Memory B cell (primary cell): ENCODE data around the gene ZFAND5.

Experiments
- ATAC-seq: fragments of 150-1000 bp; cut with Tn5 transposase; 2 replicates; pipeline ENCODE4 v1.10.0; 2021; ENCODE audit warnings: low read depth, mild to moderate bottlenecking, moderate library complexity
- DNase-seq, 2 donors: peaks; one replicate each; pipeline ENCODE4 v3.0.0; 2022; ENCODE audit warnings: low spot score in 2 of 2
- H3K27ac Mint-ChIP-seq: one replicate; pipeline ENCODE4 v1.8.0; 2022; ENCODE audit warnings: mild to moderate bottlenecking, moderate library complexity, mixed read lengths
- H3K27me3 Mint-ChIP-seq: one replicate; pipeline ENCODE4 v1.8.0; 2022; ENCODE audit warnings: mixed read lengths
- H3K36me3 Mint-ChIP-seq: one replicate; pipeline ENCODE4 v1.8.0; 2022; ENCODE audit warnings: mild to moderate bottlenecking, mixed read lengths
- H3K4me1 Mint-ChIP-seq: one replicate; pipeline ENCODE4 v1.8.0; 2022; ENCODE audit warnings: mixed read lengths
- H3K4me3 Mint-ChIP-seq: one replicate; pipeline ENCODE4 v1.8.0; 2022; ENCODE audit warnings: mild to moderate bottlenecking, moderate library complexity, mixed read lengths
- H3K9me3 Mint-ChIP-seq: one replicate; pipeline ENCODE4 v1.8.0; 2022; ENCODE audit warnings: mixed read lengths

ZFAND5 gene

DNA sequence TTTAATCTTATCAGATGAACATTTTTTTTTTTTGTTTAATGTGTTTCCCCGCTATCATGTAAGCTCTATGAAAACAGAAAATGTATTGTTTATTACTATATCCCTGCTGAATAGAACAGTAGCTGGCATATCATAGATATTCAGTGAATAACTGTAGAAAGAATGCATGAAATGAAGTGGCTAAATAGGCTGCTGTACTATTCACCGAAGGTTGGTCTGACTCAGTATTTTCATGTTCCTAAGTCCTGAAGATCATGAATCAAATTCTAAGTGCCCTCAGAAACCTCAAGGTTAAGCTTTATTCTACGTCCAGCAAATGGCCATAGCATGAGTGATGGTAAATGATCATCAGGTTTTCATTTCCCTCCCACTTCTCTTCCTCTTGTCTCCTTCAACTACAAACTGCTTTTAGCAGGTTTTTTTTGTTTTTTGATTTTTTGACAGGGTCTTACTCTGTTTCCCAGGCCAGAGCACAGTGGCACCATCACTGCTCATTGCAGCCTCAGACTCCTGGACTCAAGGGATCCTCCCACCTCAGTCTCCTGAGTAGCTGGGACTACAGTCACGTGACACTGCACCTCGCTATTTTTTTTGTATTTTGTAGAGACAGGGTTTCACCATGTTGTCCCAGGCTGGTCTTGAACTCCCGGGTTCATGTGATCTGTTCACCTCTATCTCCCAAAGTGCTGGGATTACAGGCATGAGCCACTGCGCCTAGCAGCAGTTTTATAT, 19.1 kb upstream of the ZFAND5 start:
- ATAC-seq = no peak

DNA sequence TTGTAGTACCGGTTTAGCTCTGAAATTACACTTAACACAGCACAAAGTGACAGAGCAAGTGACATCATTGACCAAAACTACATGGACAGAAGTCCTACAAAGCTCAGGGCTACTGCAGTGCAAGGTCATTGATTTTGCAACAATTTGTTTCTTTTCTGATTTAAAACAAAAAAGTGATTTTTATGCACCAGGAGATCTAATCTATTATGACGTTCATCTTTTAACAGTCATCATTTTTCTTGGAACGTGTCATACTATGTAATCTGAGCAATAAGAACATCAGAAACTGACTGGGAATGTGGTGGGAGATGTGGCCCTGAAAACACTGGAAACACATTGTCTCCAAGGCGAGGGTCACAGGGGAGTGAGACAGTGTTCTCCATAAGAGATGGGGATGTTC, 17.4 kb upstream of the ZFAND5 start:
- Mint-ChIP-seq H3K27me3 (peaks cover 3% of the 10 kb centered on the region), H3K36me3 (peaks cover 4% of the 10 kb centered on the region), H3K4me3 (no peak overlapping the region), H3K27ac (no peak overlapping the region), H3K4me1 (peaks cover 4% of the 10 kb centered on the region), H3K9me3 (no peaks in the 10 kb centered on the region)
- ATAC-seq = no peak
- no peak for DNase-seq

More for the DNA sequence above, 19.1 kb upstream of the ZFAND5 start:
- H3K36me3 Mint-ChIP-seq = peaks cover 4% of the 10 kb centered on the region
- DNase-seq = no peak
- H3K9me3 Mint-ChIP-seq = no peaks in the 10 kb centered on the region
- H3K4me3 Mint-ChIP-seq = no peak overlapping the region
- no peak overlapping the region for H3K27ac Mint-ChIP-seq
- peaks cover 3% of the 10 kb centered on the region for H3K27me3 Mint-ChIP-seq
- peaks cover 4% of the 10 kb centered on the region for H3K4me1 Mint-ChIP-seq

DNA sequence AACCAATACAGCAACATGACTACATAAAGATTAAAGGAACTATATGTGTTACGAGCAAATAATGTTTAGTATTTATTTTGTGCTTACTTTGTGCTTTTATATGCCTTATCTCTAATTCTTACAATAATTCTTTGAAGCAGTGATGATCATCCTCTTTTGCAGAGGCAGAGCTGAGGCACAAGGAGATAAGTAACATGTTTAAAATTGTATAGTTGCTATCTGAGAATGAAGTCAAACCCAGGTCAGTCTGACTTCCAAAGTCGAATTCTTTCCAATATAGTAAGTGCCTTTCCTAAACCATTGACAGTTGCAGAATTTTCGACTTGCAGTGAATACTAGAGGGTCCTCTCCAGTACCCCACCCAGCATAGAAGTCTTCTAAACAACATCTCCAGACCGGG, 12.0 kb upstream of the ZFAND5 start:
- Mint-ChIP-seq H3K9me3 (no peaks in the 10 kb centered on the region), H3K27ac (no peak overlapping the region), H3K36me3 (peaks cover 4% of the 10 kb centered on the region), H3K4me1 (peaks cover 4% of the 10 kb centered on the region), H3K27me3 (peaks cover 3% of the 10 kb centered on the region), H3K4me3 (no peak overlapping the region)
- DNase-seq = no peak
- ATAC-seq = no peak

DNA sequence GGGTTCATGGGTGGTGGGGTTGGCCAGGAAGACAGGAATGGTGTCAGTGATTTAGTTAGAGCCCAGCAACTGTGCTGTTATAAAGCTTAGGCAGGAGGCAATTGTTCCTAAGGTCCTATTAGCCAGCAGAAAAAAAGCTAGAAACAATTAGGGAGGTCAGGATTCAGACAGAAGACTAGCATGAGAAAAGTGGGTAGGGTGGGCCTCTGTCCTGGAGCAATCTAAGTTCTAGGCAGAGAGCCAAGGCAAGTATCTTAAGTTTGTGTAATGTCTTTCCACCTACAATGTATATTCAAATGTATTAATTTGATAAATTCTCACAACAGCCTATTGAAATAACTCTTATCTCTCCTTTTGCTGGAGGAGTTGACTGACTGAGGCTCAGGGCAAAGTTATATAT, 6.1 kb upstream of the ZFAND5 start:
- Mint-ChIP-seq H3K4me1 (no peaks in the 10 kb centered on the region), H3K9me3 (no peaks in the 10 kb centered on the region), H3K4me3 (no peak overlapping the region), H3K36me3 (no peaks in the 10 kb centered on the region), H3K27me3 (no peaks in the 10 kb centered on the region), H3K27ac (no peak overlapping the region)
- ATAC-seq (no peak), DNase-seq (no peak)

DNA sequence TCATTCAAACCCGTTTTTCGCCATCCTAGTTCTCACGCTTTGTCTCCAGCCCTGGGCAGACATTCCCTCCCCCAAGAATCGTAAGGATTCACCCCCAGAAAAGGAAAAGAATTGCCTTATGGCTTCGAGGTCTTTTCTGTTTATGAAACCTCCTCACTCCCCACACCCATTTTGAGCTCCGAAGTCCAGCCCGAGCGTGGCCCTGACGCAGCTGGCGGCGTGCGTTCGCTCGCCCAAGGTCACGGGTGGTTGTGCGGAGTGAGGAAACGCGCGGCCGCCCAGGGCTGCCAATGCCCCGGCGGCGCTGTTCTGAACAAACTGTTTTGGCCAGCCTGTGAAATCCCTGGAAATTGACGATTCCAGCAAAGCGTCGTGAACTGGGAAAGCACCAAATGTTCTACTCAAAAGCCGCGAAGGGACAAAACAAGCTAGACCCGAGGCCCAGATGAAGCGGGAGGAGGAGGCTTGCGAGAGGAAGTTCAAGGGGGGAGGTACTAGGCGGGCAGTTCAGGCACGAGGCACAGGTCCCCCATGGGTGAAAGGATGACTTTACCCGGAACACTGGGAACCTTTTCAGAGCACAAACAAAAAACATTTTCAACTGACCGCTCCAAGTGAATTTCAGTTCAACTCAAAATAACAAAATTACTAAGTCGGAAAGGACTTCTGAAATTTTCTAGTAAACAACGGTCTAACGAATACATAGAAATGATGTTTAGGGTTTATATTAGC, 683 bp upstream of the ZFAND5 start:
- H3K4me1 Mint-ChIP-seq = peaks cover 18% of the 10 kb centered on the region
- H3K27ac Mint-ChIP-seq = peak overlapping the region; percentile 98
- no peaks in the 10 kb centered on the region for H3K9me3 Mint-ChIP-seq
- H3K27me3 Mint-ChIP-seq = no peaks in the 10 kb centered on the region
- DNase-seq (peak; percentile 69 to 71), ATAC-seq (peak; percentile 46)
- peaks cover 1% of the 10 kb centered on the region for H3K36me3 Mint-ChIP-seq
- peak overlapping the region; percentile 97 for H3K4me3 Mint-ChIP-seq

DNA sequence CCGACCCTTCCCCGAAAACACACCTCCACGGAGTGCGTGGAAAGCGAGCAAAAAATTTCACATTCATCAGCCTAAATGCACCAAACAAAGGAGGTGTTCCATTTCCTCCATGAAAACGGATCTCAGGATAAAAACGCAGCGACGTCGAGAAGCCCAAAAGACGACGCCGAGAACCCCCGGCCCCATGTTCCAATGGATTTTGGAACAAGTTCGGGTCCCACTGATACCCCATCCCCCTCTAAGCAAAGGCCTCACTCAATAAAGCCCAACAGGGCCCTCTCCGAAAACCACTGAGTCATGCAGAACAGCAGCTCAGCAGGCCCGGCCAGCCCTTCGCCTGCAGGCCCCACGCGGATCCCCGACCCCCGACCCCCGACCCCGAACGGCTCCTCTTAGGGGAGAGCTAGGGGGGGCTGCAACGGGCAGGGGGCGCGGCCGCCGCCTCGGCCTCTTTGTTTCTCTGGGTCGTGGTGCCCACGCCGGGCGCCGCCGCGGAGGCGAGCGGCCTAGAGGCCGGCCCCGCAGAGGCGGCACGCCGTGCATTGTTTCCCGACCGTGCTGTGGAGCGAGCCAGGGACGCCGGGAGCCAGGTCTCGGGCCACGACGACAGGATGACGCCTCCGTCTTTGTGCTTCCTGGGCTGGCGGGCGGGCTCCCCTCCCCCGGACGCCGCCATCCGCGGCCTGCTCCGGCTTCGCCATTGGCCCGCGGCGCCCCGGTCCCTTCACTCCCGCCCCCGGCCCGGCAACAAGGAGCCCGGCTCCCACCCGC, 915 bp downstream of the ZFAND5 start:
- H3K4me1 Mint-ChIP-seq = peaks cover 21% of the 10 kb centered on the region
- peaks cover 6% of the 10 kb centered on the region for H3K36me3 Mint-ChIP-seq
- ATAC-seq = peak; percentile 44
- no peaks in the 10 kb centered on the region for H3K27me3 Mint-ChIP-seq
- H3K9me3 Mint-ChIP-seq = no peaks in the 10 kb centered on the region
- peak in 1 of 2 donors; percentile 60 for DNase-seq
- peak overlapping the region; percentile 88 for H3K4me3 Mint-ChIP-seq
- H3K27ac Mint-ChIP-seq = peak overlapping the region; percentile 98

DNA sequence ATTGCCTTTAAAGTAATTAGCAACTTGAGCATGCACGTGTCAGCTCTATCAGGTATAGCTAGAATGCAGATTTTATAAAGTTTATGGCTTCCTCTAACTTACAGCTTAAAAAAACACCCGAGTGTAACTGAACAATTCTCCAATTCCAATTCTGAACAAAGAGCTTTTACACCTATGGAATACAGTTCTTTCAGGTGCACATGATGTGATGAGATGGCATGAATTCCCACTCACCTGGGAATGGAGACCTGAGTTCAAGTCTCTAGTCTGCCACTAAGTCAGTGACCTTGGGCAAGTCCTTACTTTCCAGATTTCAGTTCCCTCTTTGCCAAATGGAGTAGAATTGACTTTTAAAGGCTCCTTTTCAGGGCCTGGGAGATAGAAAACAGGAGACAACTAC, 1.8 kb downstream of the ZFAND5 start:
- Mint-ChIP-seq H3K4me3 (peak overlapping the region; percentile 77), H3K27ac (peak overlapping the region; percentile 98), H3K36me3 (peaks cover 8% of the 10 kb centered on the region), H3K27me3 (no peaks in the 10 kb centered on the region), H3K9me3 (no peaks in the 10 kb centered on the region), H3K4me1 (peaks cover 23% of the 10 kb centered on the region)
- no peak for DNase-seq
- ATAC-seq = no peak

DNA sequence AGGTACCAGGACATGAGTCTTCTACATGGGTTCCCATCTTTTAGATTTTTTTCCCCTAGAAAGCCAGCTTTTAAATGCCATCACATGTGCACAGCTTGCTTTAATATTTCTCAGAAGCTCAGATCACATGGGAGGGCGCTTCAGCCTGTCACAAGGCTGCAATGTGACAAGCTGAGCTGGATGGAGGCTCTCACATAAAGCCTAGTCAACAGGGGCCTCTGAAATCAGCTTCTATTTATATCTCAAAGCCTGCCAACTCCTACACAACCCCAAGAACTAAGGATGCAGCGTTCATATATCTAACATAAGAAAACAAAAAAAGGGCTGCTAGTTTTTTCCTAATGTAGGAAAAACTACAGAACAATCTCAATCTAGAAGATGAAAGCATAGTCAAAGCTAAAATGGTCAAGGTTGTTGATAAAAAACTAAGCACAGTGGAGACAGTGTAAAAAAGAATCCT, 2.3 kb downstream of the ZFAND5 start:
- ATAC-seq (peak; percentile 6), DNase-seq (peak; percentile 11 to 22)
- peak overlapping the region; percentile 77 for H3K4me3 Mint-ChIP-seq
- peaks cover 11% of the 10 kb centered on the region for H3K36me3 Mint-ChIP-seq
- H3K27me3 Mint-ChIP-seq = no peaks in the 10 kb centered on the region
- H3K4me1 Mint-ChIP-seq = peaks cover 26% of the 10 kb centered on the region
- peak overlapping the region; percentile 98 for H3K27ac Mint-ChIP-seq
- no peaks in the 10 kb centered on the region for H3K9me3 Mint-ChIP-seq

DNA sequence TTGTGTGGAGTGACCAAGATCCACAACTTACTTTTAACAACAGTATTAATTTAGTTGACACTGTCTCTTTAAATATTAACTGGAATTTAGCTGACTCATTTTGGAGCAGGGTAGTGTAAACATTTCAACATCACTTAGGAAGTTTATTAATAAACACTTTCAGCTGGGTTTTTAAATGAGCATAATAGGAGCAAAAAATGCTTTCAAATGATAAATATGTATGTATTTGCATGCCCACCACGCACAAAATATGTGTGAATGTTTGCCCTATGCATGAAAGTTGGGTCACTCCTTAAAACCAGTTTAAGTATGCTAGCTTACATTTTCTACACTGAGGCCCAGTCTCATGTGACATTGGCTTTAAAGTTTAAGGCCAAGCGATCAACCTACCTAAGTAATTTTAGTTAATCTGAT, 2.9 kb downstream of the ZFAND5 start:
- no peaks in the 10 kb centered on the region for H3K9me3 Mint-ChIP-seq
- H3K4me1 Mint-ChIP-seq = peaks cover 32% of the 10 kb centered on the region
- ATAC-seq = no peak
- H3K36me3 Mint-ChIP-seq = peaks cover 14% of the 10 kb centered on the region
- H3K27ac Mint-ChIP-seq = peak overlapping the region; percentile 98
- peak overlapping the region; percentile 77 for H3K4me3 Mint-ChIP-seq
- H3K27me3 Mint-ChIP-seq = no peaks in the 10 kb centered on the region
- DNase-seq = no peak

DNA sequence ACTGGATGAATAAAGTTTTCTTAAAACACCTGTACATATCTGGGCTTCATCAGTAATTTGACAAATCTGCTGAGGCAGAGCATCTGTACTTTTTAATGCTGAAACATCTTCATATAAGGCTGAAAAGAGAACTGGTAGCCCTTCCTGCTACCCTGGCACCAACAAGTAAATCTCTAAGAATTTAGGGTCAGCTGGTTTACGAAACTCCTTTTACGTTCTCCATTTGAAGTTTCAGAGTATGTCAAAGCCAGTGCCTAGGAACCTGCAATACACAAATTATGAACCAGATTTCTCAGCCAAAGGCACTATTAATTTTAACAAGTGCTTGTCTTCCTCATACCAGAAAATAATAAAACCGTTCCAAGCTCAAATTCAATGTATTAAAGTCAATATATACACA, 3.8 kb downstream of the ZFAND5 start:
- no peak for ATAC-seq
- no peaks in the 10 kb centered on the region for H3K9me3 Mint-ChIP-seq
- peaks cover 37% of the 10 kb centered on the region for H3K4me1 Mint-ChIP-seq
- H3K27ac Mint-ChIP-seq = peak overlapping the region; percentile 50
- no peak overlapping the region for H3K4me3 Mint-ChIP-seq
- no peak for DNase-seq
- peaks cover 19% of the 10 kb centered on the region for H3K36me3 Mint-ChIP-seq
- H3K27me3 Mint-ChIP-seq = no peaks in the 10 kb centered on the region

DNA sequence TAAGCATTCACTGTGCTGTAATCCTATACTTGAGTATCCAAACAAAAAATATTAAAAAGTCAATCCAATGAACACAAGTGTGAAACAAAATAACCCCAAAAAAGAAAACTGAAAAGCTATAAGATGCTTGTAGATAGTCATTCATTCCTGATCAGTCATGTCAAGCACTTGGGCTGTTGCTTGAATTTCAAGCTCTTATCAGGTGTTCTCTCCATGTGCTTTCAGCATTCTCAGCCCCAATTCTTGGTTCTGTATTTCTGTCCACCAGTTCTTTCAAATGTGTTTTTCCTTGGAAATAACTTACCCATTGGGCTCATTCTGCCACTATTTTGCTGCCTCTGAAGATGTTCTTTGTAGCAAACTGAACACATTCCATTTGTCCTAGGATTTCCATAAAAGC, 4.7 kb downstream of the ZFAND5 start:
- Mint-ChIP-seq H3K4me3 (no peak overlapping the region), H3K4me1 (peaks cover 34% of the 10 kb centered on the region), H3K27me3 (no peaks in the 10 kb centered on the region), H3K27ac (no peak overlapping the region), H3K9me3 (no peaks in the 10 kb centered on the region), H3K36me3 (peaks cover 23% of the 10 kb centered on the region)
- DNase-seq (no peak), ATAC-seq (no peak)

DNA sequence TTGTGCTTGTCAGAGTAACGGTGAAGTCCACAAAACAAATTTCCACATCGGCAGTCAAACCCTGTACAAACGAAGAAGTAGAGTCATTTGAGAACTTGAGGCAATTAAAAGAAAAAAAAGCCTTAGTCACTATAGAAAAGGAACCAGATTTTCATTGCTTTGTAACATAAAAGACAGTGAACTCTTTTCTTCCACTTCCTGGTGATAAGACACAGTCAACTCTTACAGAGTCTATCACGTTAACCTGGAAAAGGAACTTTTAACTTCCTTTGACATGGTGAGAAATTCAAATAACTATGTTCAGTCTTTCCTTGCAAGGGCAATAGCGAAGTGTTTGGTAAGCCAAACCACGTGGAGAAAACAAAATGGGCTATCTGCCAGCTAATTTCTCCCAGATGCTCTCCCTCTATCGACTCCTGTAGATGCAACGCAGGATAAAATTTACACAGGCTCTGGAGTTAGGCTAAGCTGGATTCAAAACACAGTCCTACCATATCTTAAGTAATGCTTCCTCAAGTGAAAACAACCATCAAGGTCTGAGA, 8.9 kb downstream of the ZFAND5 start:
- Mint-ChIP-seq H3K36me3 (peaks cover 29% of the 10 kb centered on the region), H3K27me3 (no peaks in the 10 kb centered on the region), H3K4me1 (peaks cover 21% of the 10 kb centered on the region), H3K27ac (peak overlapping the region; percentile 62), H3K4me3 (no peak overlapping the region), H3K9me3 (no peaks in the 10 kb centered on the region)
- no peak for ATAC-seq
- DNase-seq = no peak

DNA sequence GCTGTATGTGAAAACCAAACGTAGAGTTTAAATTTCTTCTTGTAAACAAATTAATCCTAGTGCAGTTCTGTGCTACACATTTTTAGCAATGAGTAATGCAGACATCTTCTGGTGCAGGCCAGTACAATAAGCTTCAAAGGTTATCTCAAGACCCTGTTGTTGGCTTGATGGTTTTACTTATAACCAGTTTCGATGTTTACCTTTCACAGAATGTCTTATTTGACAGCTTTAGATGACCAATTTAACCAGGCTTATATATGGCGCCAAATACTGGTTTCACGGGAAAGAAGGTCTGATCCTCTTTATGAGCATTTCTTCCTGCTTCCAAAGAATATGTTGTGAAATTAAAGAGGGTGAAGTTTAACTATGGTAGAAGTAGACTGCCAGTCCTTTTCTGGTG, 9.9 kb downstream of the ZFAND5 start:
- H3K4me1 Mint-ChIP-seq = peaks cover 21% of the 10 kb centered on the region

DNA sequence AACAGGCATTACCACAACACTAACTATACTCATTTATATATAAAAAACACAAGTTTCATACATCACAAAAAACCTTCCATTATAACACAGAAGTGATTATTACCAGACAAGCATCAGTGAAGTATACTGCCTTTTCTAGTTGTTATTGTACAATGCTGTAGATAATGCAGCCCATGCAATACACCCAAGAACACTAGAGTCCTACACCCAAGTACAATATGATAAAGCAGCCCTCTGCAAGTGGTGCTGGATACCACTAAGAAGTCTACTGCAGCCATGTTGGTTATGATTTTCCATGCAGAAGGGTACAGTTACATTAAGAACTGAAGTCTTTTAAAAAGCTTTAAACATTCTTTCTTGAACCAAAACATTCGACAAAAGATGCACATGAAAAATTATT, 10.3 kb downstream of the ZFAND5 start:
- no peak overlapping the region for H3K4me3 Mint-ChIP-seq
- no peak for DNase-seq
- H3K27ac Mint-ChIP-seq = no peak overlapping the region
- peaks cover 25% of the 10 kb centered on the region for H3K4me1 Mint-ChIP-seq
- no peaks in the 10 kb centered on the region for H3K27me3 Mint-ChIP-seq
- peaks cover 27% of the 10 kb centered on the region for H3K36me3 Mint-ChIP-seq
- no peaks in the 10 kb centered on the region for H3K9me3 Mint-ChIP-seq
- no peak for ATAC-seq

More for the DNA sequence above, 9.9 kb downstream of the ZFAND5 start:
- Mint-ChIP-seq H3K4me3 (no peak overlapping the region), H3K27ac (peak overlapping the region; percentile 62), H3K27me3 (no peaks in the 10 kb centered on the region), H3K9me3 (no peaks in the 10 kb centered on the region), H3K36me3 (peaks cover 28% of the 10 kb centered on the region)
- DNase-seq (no peak), ATAC-seq (no peak)
